SK-N-MC (cell line): Measurements from ENCODE around the gene DLST.

Source experiments
- DNase-seq: peaks from one replicate; pipeline ENCODE4 v3.0.0-alpha.2; 2011; ENCODE audit warnings: low read depth, low spot score
- H3K27ac ChIP-seq: fragments of 200-600 bp; sonication (generic); 2 replicates; pipeline ENCODE4 v1.5.1; 2016; ENCODE audit warnings: mixed run types
- H3K36me3 ChIP-seq: fragments of 200-600 bp; sonication (generic); 2 replicates; pipeline ENCODE4 v1.6.1; 2017; ENCODE audit warnings: antibody characterized with exemption, low read length, mixed read lengths; ENCODE audit not compliant: insufficient read depth
- H3K4me3 ChIP-seq: fragments of 200-600 bp; sonication (generic); 2 replicates; pipeline ENCODE4 v1.5.1; 2016
- H3K9ac ChIP-seq: fragments of 200-600 bp; sonication (generic); 2 replicates; pipeline ENCODE4 v1.8.0; 2017; ENCODE audit warnings: mixed run types, mixed read lengths; ENCODE audit not compliant: insufficient read length
- H3K9me3 ChIP-seq: fragments of 200-600 bp; sonication (generic); 2 replicates; pipeline ENCODE4 v1.6.1; 2017; ENCODE audit warnings: low read depth, mild to moderate bottlenecking, antibody characterized with exemption, low read length, moderate library complexity, mixed read lengths
- EZH2 ChIP-seq: fragments of 200-600 bp; sonication (generic); IDR thresholded peaks from one replicate; pipeline ENCODE4 v1.6.1; 2017; ENCODE audit warnings: antibody characterized with exemption
- FOXP2 ChIP-seq: optimal IDR thresholded peaks from 2 replicates; pipeline ENCODE3; 2011; ENCODE audit warnings: mild to moderate bottlenecking, moderate library complexity; ENCODE audit not compliant: insufficient read depth; ENCODE audit errors: extremely low read length, control extremely low read depth
- POLR2AphosphoS5 ChIP-seq: IDR thresholded peaks from 2 replicates; pipeline ENCODE4 v1.6.1; 2012; ENCODE audit warnings: mild to moderate bottlenecking, low read depth, low read length, borderline replicate concordance

DLST gene

GRCh38 chr14:74941676-74942097 lies 60.0 kb downstream of the DLST start:
- Histone ChIP-seq H3K36me3 (no peaks in the 10 kb centered on the region; the same call in 1 of the 2 replicates), H3K9ac (no peak overlapping the region), H3K9me3 (no peaks in the 10 kb centered on the region), H3K27ac (no peak overlapping the region), H3K4me3 (no peak overlapping the region)
- no peak for DNase-seq
- TF ChIP-seq FOXP2, result no peak
- TF ChIP-seq POLR2AphosphoS5, result no peak
- TF ChIP-seq EZH2, result no peak

GRCh38 chr14:74942181-74942580 lies 60.5 kb downstream of the DLST start:
- no peaks in the 10 kb centered on the region; the same call in 1 of the 2 replicates for H3K36me3 ChIP-seq

GRCh38 chr14:74942608-74943007 lies 60.9 kb downstream of the DLST start:
- DNase-seq, result no peak
- H3K9ac ChIP-seq, result no peak overlapping the region
- no peak overlapping the region; the same call in 1 of the 2 replicates for H3K27ac ChIP-seq
- no peak overlapping the region for H3K4me3 ChIP-seq
- TF ChIP-seq EZH2, result no peak
- no peak for TF ChIP-seq POLR2AphosphoS5
- TF ChIP-seq FOXP2, result no peak
- H3K9me3 ChIP-seq, result no peaks in the 10 kb centered on the region
- H3K36me3 ChIP-seq, result no peaks in the 10 kb centered on the region; the same call in 1 of the 2 replicates

More at GRCh38 chr14:74942181-74942580, 60.5 kb downstream of the DLST start:
- no peak for DNase-seq
- H3K27ac ChIP-seq, result no peak overlapping the region
- no peak for TF ChIP-seq POLR2AphosphoS5
- TF ChIP-seq FOXP2, result no peak
- TF ChIP-seq EZH2, result no peak
- H3K9me3 ChIP-seq, result no peaks in the 10 kb centered on the region
- H3K9ac ChIP-seq, result no peak overlapping the region
- H3K4me3 ChIP-seq, result no peak overlapping the region

GRCh38 chr14:74945261-74945851 lies 63.6 kb downstream of the DLST start:
- H3K4me3 ChIP-seq, result no peak overlapping the region
- TF ChIP-seq POLR2AphosphoS5 (no peak), EZH2 (no peak), FOXP2 (no peak)
- H3K36me3 ChIP-seq, result no peaks in the 10 kb centered on the region; the same call in 1 of the 2 replicates
- no peak for DNase-seq
- no peaks in the 10 kb centered on the region for H3K9me3 ChIP-seq
- 0 out of 2 replicates have a peak overlapping the region, but pooled peaks have one; percentile 19 for H3K27ac ChIP-seq
- H3K9ac ChIP-seq, result no peak overlapping the region

- no peak overlapping the region for H3K9ac ChIP-seq
- H3K4me3 ChIP-seq, result no peak overlapping the region
- peak; percentile 51 for TF ChIP-seq FOXP2
- no peak for TF ChIP-seq POLR2AphosphoS5
- DNase-seq, result no peak
- H3K36me3 ChIP-seq, result no peaks in the 10 kb centered on the region; the same call in 1 of the 2 replicates
- 0 out of 2 replicates have a peak overlapping the region, but pooled peaks have one; percentile 19 for H3K27ac ChIP-seq
- no peaks in the 10 kb centered on the region for H3K9me3 ChIP-seq
Observed at GRCh38 chr14:74945852-74946658, 64.3 kb downstream of the DLST start.

- Histone ChIP-seq H3K4me3 (no peak overlapping the region), H3K27ac (no peak overlapping the region), H3K36me3 (no peaks in the 10 kb centered on the region; the same call in 1 of the 2 replicates), H3K9ac (no peak overlapping the region), H3K9me3 (no peaks in the 10 kb centered on the region)
- no peak for TF ChIP-seq POLR2AphosphoS5
- no peak for TF ChIP-seq EZH2
- TF ChIP-seq FOXP2, result no peak
- no peak for DNase-seq
Observed at GRCh38 chr14:74946659-74947281, 65.1 kb downstream of the DLST start.

- no peaks in the 10 kb centered on the region for H3K36me3 ChIP-seq
- no peak overlapping the region for H3K4me3 ChIP-seq
- no peak overlapping the region for H3K9ac ChIP-seq
- H3K9me3 ChIP-seq, result no peaks in the 10 kb centered on the region
- no peak overlapping the region for H3K27ac ChIP-seq
- TF ChIP-seq FOXP2 (no peak), EZH2 (no peak), POLR2AphosphoS5 (no peak)
- no peak for DNase-seq
Observed at GRCh38 chr14:74947353-74948227, 65.9 kb downstream of the DLST start.
